HCT116 (cell line): ENCODE results near the gene PHPT1. TPM values are rescaled to one million over a fixed set of nuclear protein-coding genes. Genes with fewer than 3 reads are reported as not detected.

Source experiments
- ATAC-seq: fragments of 200-7000 bp; cut with Tn5 transposase; 2 replicates; pipeline ENCODE4 v1.9.1; 2020; ENCODE audit warnings: mild to moderate bottlenecking, moderate library complexity
- BruUV-seq: library from RNA; stranded (reverse); fragments of 400-500 nt; replicated peaks from 2 replicates; lab custom pipeline; 2021; lab: Mats Ljungman, UMichigan
- CTCF ChIA-PET: fragments of 300-600 bp; sonication (Branson Sonifier 250); formaldehyde crosslinking; loops from one replicate; lab custom pipeline; 2021; ENCODE audit warnings: antibody characterized with exemption; lab: Charles Lee
- POLR2A ChIA-PET: fragments of 300-600, 350-600 bp; sonication (Branson Sonifier 250); formaldehyde crosslinking; loops from one replicate; lab custom pipeline; 2021; ENCODE audit warnings: antibody characterized with exemption; lab: Charles Lee
- RAD21 ChIA-PET, 2 experiments: fragments of 300-600 bp; sonication (Branson Sonifier 250); formaldehyde crosslinking; loops; one replicate each; lab custom pipeline; 2023; ENCODE audit warnings: low total read pairs in 2 of 2; ENCODE audit not compliant: uncharacterized antibody in 2 of 2, unreplicated experiment in 2 of 2, low non-redundant PET in 1 of 2; lab: Charles Lee
- DNase-seq: peaks from one replicate; pipeline ENCODE4 v3.0.0-alpha.2; 2010; ENCODE audit warnings: low read depth, low spot score
- H2AFZ ChIP-seq: fragments of 200-600 bp; shearing (Covaris generic), sonication (generic); 2 replicates; pipeline ENCODE4 v1.6.1; 2017; ENCODE audit warnings: low read depth, mixed run types, mixed read lengths, antibody characterized with exemption, low read length; ENCODE audit not compliant: poor library complexity, severe bottlenecking
- H3K27ac ChIP-seq: 2 replicates; pipeline ENCODE4 v1.5.1; 2012; ENCODE audit warnings: low read depth, low read length
- H3K27me3 ChIP-seq: fragments of 200-600 bp; sonication (generic); 2 replicates; pipeline ENCODE4 v1.6.1; 2016; ENCODE audit warnings: mixed run types, low read length, mixed read lengths; ENCODE audit not compliant: insufficient read depth
- H3K36me3 ChIP-seq, 2 experiments: fragments of 200-500 bp in 1 of 2; fragments of 200-600 bp in 1 of 2; sonication (Bioruptor generic) in 1 of 2; sonication (generic) in 1 of 2; 2 replicates each; pipeline versions ENCODE4 v1.5.1 to v1.6.1; 2014 to 2016; ENCODE audit warnings: low read length in 2 of 2, inconsistent platforms in 1 of 2, mixed read lengths in 1 of 2, mixed run types in 1 of 2; ENCODE audit not compliant: insufficient read depth in 2 of 2, control insufficient read depth in 1 of 2
- H3K4me1 ChIP-seq, 2 experiments: fragments of 200-600 bp in 1 of 2; sonication (generic) in 1 of 2; 2 replicates each; pipeline versions ENCODE4 v1.5.1 to v1.6.1; 2012 to 2017; ENCODE audit warnings: low read length in 2 of 2, inconsistent platforms in 1 of 2, mild to moderate bottlenecking in 1 of 2, mixed read lengths in 1 of 2, mixed run types in 1 of 2, moderate library complexity in 1 of 2; ENCODE audit not compliant: insufficient read depth in 2 of 2, control insufficient read depth in 1 of 2
- H3K4me2 ChIP-seq: fragments of 200-600 bp; sonication (generic); 2 replicates; pipeline ENCODE4 v1.6.1; 2017; ENCODE audit warnings: mixed run types, low read length, mixed read lengths
- H3K4me3 ChIP-seq, 2 experiments: fragments of 200-600 bp in 1 of 2; sonication (generic) in 1 of 2; replicated peaks in 1 of 2; 2 replicates each; pipeline ENCODE4 v1.5.1; 2011 to 2016; ENCODE audit warnings: low read length in 2 of 2, control low read depth in 1 of 2, low read depth in 1 of 2, mild to moderate bottlenecking in 1 of 2, mixed read lengths in 1 of 2, mixed run types in 1 of 2
- H3K79me2 ChIP-seq: fragments of 200-600 bp; sonication (generic); 2 replicates; pipeline ENCODE4 v1.6.1; 2017; ENCODE audit warnings: mild to moderate bottlenecking, mixed run types, low read length, moderate library complexity, mixed read lengths; ENCODE audit not compliant: insufficient read depth
- H3K9ac ChIP-seq: fragments of 200-600 bp; sonication (generic); 2 replicates; pipeline ENCODE4 v1.6.1; 2016; ENCODE audit warnings: low read length, mixed read lengths
- H3K9me2 ChIP-seq: fragments of 200-600 bp; sonication (generic), shearing (Covaris generic); 2 replicates; pipeline ENCODE4 v1.6.1; 2017; ENCODE audit warnings: mixed run types, mild to moderate bottlenecking, moderate library complexity; ENCODE audit not compliant: insufficient read depth
- H3K9me3 ChIP-seq, 2 experiments: fragments of 200-500 bp in 1 of 2; fragments of 200-600 bp in 1 of 2; sonication (Bioruptor generic) in 1 of 2; sonication (generic) in 1 of 2; 2 replicates each; pipeline ENCODE4 v1.6.1; 2014 to 2017; ENCODE audit warnings: low read length in 2 of 2, mixed read lengths in 2 of 2, inconsistent platforms in 1 of 2, low read depth in 1 of 2, mild to moderate bottlenecking in 1 of 2, mixed run types in 1 of 2, moderate library complexity in 1 of 2; ENCODE audit not compliant: control insufficient read depth in 1 of 2, insufficient read depth in 1 of 2
- H4K20me1 ChIP-seq: fragments of 200-600 bp; sonication (generic), shearing (Covaris generic); 2 replicates; pipeline ENCODE4 v1.6.1; 2017; ENCODE audit warnings: mixed run types, mild to moderate bottlenecking, moderate library complexity; ENCODE audit not compliant: insufficient read depth
- EGR1 ChIP-seq: IDR thresholded peaks from 2 replicates; pipeline ENCODE4 v1.6.1; 2012; ENCODE audit warnings: low read depth
- POLR2A ChIP-seq: IDR thresholded peaks from 2 replicates; pipeline ENCODE4 v1.7.0; 2011; ENCODE audit warnings: borderline replicate concordance; ENCODE audit not compliant: insufficient read depth, insufficient read length; ENCODE audit errors: extremely low read depth
- RAD21 ChIP-seq: IDR thresholded peaks from 2 replicates; pipeline ENCODE4 v1.6.1; 2012; ENCODE audit warnings: low read depth, mild to moderate bottlenecking
- SIN3A ChIP-seq: IDR thresholded peaks from 2 replicates; pipeline ENCODE4 v1.6.1; 2012; ENCODE audit warnings: low read depth
- SP1 ChIP-seq: IDR thresholded peaks from 2 replicates; pipeline ENCODE4 v1.6.1; 2012; ENCODE audit warnings: low read depth
- SRF ChIP-seq: IDR thresholded peaks from 2 replicates; pipeline ENCODE4 v1.6.1; 2012; ENCODE audit warnings: low read depth
- TCF7L2 ChIP-seq: IDR thresholded peaks from 2 replicates; pipeline ENCODE4 v1.7.0; 2011; ENCODE audit warnings: borderline replicate concordance, inconsistent platforms; ENCODE audit not compliant: insufficient read depth, insufficient read length; ENCODE audit errors: extremely low read depth
- ZFX ChIP-seq: fragments of 450-650 bp; IDR thresholded peaks from 2 replicates; pipeline ENCODE4 v1.6.1; 2017
- intact Hi-C: fragments of 100-400 bp; cut with micrococcal nuclease; formaldehyde crosslinking; loops from 2 replicates; pipeline ENCODE4 v1.10.0; 2022
- total RNA-seq: library from RNA; stranded (reverse); gene quantifications from one replicate; pipeline ENCODE4 v1.2.1, GENCODE V29; 2021; ENCODE audit not compliant: unreplicated experiment
- TF ChIP-seq, protein P1 (sequence below): IDR thresholded peaks from 2 replicates; pipeline ENCODE4 v1.6.1; 2011; ENCODE audit warnings: mild to moderate bottlenecking, low read length, moderate library complexity; ENCODE audit not compliant: insufficient replicate concordance; ENCODE audit errors: extremely low read depth
- TF ChIP-seq, protein P2 (sequence below): IDR thresholded peaks from 2 replicates; pipeline ENCODE4 v1.6.1; 2012
- TF ChIP-seq, protein P3 (sequence below): IDR thresholded peaks from 2 replicates; pipeline ENCODE4 v1.6.1; 2012
- TF ChIP-seq, protein P4 (sequence below): IDR thresholded peaks from 2 replicates; pipeline ENCODE4 v1.6.1; 2012; ENCODE audit warnings: low read depth

PHPT1 gene
- total RNA-seq, 1 experiment from 2014 or later, result 148 TPM

DNA sequence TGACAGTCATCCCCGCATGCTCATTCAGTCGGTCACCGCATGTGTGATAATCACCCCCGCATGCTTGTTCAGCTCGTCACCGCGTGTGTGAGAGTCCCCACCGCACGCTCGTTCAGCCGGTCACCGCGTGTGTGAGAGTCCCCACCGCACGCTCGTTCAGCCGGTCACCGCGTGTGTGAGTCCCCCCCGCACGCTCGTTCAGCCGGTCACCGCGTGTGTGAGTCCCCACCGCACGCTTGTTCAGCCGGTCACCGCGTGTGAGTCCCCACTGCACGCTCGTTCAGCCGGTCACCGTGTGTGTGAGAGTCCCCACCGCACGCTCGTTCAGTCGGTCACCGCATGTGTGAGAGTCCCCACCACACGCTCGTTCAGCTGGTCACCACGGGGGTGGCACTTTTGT, 40.6 kb downstream of the PHPT1 start:
- peaks cover 6 to 15% of the 10 kb centered on the region in 2 experiments for H3K4me1 ChIP-seq
- ChIA-PET POLR2A (no interaction called here), RAD21 (no interaction called here), CTCF (no interaction called here)
- no peaks in the 10 kb centered on the region for H3K9me3 ChIP-seq
- H3K36me3 ChIP-seq, result peaks cover 0 to 15% of the 10 kb centered on the region in 2 experiments; a peak in 1 of 4 replicates
- TF ChIP-seq, protein P1, sequence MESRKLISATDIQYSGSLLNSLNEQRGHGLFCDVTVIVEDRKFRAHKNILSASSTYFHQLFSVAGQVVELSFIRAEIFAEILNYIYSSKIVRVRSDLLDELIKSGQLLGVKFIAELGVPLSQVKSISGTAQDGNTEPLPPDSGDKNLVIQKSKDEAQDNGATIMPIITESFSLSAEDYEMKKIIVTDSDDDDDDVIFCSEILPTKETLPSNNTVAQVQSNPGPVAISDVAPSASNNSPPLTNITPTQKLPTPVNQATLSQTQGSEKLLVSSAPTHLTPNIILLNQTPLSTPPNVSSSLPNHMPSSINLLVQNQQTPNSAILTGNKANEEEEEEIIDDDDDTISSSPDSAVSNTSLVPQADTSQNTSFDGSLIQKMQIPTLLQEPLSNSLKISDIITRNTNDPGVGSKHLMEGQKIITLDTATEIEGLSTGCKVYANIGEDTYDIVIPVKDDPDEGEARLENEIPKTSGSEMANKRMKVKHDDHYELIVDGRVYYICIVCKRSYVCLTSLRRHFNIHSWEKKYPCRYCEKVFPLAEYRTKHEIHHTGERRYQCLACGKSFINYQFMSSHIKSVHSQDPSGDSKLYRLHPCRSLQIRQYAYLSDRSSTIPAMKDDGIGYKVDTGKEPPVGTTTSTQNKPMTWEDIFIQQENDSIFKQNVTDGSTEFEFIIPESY, result no peak
- TF ChIP-seq, protein P2, sequence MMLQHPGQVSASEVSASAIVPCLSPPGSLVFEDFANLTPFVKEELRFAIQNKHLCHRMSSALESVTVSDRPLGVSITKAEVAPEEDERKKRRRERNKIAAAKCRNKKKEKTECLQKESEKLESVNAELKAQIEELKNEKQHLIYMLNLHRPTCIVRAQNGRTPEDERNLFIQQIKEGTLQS, result no peak
- TF ChIP-seq SP1 (no peak), SRF (no peak), ZFX (no peak), POLR2A (no peak), EGR1 (no peak), TCF7L2 (no peak), SIN3A (no peak), RAD21 (no peak)
- TF ChIP-seq, protein P3, sequence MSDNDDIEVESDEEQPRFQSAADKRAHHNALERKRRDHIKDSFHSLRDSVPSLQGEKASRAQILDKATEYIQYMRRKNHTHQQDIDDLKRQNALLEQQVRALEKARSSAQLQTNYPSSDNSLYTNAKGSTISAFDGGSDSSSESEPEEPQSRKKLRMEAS, result no peak
- TF ChIP-seq, protein P4, sequence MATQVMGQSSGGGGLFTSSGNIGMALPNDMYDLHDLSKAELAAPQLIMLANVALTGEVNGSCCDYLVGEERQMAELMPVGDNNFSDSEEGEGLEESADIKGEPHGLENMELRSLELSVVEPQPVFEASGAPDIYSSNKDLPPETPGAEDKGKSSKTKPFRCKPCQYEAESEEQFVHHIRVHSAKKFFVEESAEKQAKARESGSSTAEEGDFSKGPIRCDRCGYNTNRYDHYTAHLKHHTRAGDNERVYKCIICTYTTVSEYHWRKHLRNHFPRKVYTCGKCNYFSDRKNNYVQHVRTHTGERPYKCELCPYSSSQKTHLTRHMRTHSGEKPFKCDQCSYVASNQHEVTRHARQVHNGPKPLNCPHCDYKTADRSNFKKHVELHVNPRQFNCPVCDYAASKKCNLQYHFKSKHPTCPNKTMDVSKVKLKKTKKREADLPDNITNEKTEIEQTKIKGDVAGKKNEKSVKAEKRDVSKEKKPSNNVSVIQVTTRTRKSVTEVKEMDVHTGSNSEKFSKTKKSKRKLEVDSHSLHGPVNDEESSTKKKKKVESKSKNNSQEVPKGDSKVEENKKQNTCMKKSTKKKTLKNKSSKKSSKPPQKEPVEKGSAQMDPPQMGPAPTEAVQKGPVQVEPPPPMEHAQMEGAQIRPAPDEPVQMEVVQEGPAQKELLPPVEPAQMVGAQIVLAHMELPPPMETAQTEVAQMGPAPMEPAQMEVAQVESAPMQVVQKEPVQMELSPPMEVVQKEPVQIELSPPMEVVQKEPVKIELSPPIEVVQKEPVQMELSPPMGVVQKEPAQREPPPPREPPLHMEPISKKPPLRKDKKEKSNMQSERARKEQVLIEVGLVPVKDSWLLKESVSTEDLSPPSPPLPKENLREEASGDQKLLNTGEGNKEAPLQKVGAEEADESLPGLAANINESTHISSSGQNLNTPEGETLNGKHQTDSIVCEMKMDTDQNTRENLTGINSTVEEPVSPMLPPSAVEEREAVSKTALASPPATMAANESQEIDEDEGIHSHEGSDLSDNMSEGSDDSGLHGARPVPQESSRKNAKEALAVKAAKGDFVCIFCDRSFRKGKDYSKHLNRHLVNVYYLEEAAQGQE, result no peak
- no peak overlapping the region for H3K9ac ChIP-seq
- no peak overlapping the region for H2AFZ ChIP-seq
- intact Hi-C loops, result no loop called here
- ATAC-seq (no peak), DNase-seq (no peak)
- no peak overlapping the region for H3K4me3 ChIP-seq
- no peaks in the 10 kb centered on the region for H3K27me3 ChIP-seq
- no peaks in the 10 kb centered on the region for H3K9me2 ChIP-seq
- peaks cover 79% of the 10 kb centered on the region for H3K79me2 ChIP-seq
- no TSS peak for BruUV-seq
- H3K27ac ChIP-seq, result no peak overlapping the region
- no peak overlapping the region for H3K4me2 ChIP-seq
- no peaks in the 10 kb centered on the region for H4K20me1 ChIP-seq
